ENCODE results near the gene PFKP.

Gene PFKP

DNA sequence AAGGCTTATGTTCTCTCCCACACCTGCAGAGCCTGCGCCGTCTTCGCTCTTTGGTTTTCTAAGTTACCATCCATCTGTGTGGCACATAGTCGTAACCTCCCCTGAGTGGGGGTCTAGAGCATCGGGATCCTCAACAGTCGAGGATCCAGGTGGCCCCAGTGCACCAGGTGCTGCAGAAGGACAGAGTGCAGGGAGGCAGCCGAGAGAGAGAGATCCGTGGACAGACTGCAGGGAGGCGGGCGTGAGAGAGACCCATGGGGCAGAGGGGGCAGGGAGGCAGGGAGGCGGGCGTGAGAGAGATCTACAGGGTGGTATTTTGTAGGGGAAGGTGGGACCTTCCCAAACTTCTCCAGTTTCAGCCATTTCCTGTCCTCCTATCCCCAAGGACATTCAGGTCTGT is 42.3 kb downstream of the PFKP start:
- H3K4me3 ChIP-seq (ENCODE audit: low read depth, low read length), result no peak overlapping the region
- TF ChIP-seq, protein P1, sequence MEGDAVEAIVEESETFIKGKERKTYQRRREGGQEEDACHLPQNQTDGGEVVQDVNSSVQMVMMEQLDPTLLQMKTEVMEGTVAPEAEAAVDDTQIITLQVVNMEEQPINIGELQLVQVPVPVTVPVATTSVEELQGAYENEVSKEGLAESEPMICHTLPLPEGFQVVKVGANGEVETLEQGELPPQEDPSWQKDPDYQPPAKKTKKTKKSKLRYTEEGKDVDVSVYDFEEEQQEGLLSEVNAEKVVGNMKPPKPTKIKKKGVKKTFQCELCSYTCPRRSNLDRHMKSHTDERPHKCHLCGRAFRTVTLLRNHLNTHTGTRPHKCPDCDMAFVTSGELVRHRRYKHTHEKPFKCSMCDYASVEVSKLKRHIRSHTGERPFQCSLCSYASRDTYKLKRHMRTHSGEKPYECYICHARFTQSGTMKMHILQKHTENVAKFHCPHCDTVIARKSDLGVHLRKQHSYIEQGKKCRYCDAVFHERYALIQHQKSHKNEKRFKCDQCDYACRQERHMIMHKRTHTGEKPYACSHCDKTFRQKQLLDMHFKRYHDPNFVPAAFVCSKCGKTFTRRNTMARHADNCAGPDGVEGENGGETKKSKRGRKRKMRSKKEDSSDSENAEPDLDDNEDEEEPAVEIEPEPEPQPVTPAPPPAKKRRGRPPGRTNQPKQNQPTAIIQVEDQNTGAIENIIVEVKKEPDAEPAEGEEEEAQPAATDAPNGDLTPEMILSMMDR (IDR thresholded peaks at IDR 0.05; ENCODE audit: low read depth, low read length), result no peak

DNA sequence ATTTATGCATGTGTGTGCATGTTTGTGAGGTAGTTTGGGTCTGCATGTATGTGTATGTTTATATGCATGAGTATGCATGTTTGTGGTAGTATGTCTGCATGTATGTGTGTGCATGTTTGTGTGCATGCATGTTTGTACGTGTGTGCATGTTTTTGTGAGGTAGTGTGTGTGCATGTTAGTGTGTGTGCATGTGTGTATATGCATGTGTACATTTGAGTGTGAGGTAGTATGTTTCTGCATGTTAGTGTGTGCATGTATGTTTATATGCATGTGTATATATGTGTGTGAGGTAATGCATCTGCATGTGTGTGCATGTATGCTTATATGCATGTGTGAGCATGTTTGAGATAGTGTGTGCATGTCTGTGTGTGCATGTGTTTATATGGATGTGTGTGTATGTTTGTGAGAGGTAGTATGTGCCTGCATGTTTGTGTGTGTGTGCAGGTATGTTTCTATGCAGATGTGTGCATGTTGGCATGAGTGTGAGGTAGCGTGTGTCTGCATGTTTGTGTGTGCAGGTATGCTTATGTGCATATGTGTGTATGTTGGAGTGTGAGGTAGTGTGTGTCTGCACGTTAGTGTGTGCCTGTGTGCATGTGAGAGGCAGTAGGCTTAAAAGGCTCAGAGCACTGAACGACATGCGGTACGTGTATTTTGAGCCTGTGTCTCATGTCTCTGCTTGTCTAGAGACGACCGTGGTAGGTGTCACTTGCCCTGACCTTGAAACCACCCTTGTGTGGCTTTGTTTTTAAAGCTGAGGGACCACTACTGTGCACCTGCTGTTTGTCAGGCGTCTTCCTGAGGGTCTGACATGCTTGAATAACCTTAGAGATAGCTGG is 43.7 kb downstream of the PFKP start:
- no peak overlapping the region for H3K4me3 ChIP-seq (ENCODE audit: low read depth, low read length)
- TF ChIP-seq, protein P1 (IDR thresholded peaks at IDR 0.05; ENCODE audit: low read depth, low read length), result no peak

DNA sequence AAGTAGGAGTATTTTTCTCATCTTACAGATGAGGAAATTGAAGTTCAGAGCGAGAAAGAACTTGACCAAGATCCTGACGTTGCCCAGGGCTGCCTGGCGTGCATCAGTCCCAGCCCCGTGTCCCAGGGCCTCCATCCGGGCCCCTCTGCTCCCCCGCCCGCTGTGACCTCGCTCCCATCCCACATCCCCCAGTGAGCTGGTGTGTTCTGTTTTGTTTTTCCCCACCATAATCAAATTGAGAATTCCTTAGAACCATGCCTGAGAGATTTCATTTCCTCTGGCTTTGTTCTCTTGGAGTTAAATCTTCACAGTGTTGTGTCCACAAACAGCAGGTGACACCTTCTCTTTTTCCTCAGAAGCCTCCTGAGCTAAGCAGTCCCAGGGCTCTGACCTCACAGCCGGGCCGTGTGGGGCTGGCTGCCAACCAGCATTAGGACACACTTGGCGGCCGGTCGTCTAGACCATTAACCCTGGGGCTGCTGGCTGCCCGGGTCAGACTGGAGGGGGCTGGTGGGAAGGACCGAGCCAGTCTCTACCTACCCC is 44.3 kb downstream of the PFKP start:
- no peak overlapping the region for H3K4me3 ChIP-seq (ENCODE audit: low read depth, low read length)
- TF ChIP-seq, protein P1 (IDR thresholded peaks at IDR 0.05; ENCODE audit: low read depth, low read length), result no peak

DNA sequence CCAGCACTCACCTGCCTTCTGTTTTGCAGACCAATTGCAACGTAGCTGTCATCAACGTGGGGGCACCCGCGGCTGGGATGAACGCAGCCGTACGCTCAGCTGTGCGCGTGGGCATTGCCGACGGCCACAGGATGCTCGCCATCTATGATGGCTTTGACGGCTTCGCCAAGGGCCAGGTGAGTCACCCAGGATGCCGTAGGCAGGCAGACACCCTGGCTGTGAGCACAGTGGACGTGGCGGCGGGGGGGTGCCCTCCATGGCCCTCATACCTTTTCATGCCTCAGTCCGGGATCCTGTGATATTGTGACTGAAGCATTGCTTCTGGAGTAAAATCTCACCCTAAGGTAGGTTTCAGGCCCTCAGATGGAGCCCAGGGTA is 46.0 kb downstream of the PFKP start:
- TF ChIP-seq, protein P1 (IDR thresholded peaks at IDR 0.05; ENCODE audit: low read depth, low read length), result no peak

DNA sequence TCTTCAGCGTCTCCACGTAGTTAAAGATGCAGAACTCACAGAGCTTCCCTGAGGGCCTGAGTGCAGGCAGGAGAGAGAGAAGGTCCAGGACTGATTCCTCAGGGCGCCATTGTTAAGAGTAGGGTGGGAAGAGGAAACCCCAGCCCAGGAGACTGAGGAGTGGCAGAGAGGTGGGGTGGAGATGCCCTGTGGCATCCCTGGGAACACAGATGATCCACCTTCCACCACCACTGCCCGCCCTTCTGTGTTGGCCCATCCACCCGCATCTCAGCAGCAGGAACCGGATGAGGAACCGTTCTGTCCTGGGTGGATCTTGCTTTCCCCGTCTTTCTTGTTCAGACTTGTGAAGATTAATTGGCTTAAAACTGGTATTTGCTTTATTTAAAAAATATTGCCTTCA is 48.3 kb downstream of the PFKP start:
- H3K4me3 ChIP-seq (ENCODE audit: low read depth, low read length), result no peak overlapping the region
- TF ChIP-seq, protein P1 (IDR thresholded peaks at IDR 0.05; ENCODE audit: low read depth, low read length), result no peak

More for the DNA sequence above, 46.0 kb downstream of the PFKP start:
- no peak overlapping the region for H3K4me3 ChIP-seq (ENCODE audit: low read depth, low read length)

DNA sequence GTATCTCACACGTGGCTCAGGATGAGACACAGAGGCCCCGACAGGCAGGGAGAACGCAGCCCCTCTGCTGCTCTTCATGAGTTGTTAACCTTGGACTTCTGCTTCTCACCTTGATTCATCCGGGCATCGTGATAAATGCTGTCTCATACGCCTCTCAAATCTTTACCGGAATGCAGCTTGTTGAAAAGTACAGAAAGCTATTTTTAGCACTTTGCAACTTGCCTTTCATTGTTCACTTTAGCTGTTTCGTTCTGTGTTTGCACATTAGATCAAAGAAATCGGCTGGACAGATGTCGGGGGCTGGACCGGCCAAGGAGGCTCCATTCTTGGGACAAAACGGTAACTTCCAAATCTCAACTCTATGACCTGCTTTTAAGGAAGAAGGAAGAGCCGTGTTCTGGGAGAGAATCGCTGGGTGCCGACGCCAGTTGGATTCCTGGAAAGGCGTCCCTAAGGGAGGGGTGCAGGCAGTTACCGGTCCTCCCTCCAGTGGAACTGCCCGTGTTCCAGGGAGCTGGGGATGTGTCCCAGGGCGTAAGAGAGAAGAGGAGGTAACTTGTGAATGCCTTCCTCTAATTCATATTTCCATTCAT is 49.3 kb downstream of the PFKP start:
- TF ChIP-seq, protein P1 (IDR thresholded peaks at IDR 0.05; ENCODE audit: low read depth, low read length), result no peak

DNA sequence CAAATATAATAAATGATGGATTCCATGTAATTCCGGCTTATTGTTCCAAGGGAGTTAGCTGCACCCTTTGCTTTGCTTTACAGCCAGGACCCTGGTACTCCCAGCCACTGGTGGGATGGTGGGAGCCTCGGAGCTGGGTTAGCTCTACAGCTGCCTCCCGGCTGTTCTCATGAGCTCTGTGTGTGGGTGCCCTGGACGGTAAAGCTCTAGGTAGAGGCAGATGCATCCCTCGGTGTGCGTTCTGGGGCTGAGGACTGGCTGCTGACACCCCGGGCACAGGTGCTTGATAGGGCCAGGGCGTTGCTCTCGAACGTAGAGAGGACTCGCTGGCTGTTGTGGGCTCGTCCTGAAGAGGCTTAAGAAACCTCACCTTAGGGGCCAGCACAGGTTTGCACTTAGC is 50.1 kb downstream of the PFKP start:
- no peak overlapping the region for H3K4me3 ChIP-seq (ENCODE audit: low read depth, low read length)

More for the DNA sequence above, 49.3 kb downstream of the PFKP start:
- no peak overlapping the region for H3K4me3 ChIP-seq (ENCODE audit: low read depth, low read length)

More for the DNA sequence above, 50.1 kb downstream of the PFKP start:
- TF ChIP-seq, protein P1 (IDR thresholded peaks at IDR 0.05; ENCODE audit: low read depth, low read length), result no peak

Measured in WI38 (cell line).